AG10803 (cell line): ENCODE data around the gene PKIG.

ENCODE experiments used
- DNase-seq: peaks from one replicate; pipeline ENCODE4 v3.0.0; 2010; ENCODE audit warnings: low read depth
- H3K4me3 ChIP-seq: 2 replicates; pipeline ENCODE4 v1.5.1; 2011; ENCODE audit warnings: mild to moderate bottlenecking, low read length, control low read depth
- TF ChIP-seq, protein P1 (sequence below): conservative IDR thresholded peaks from 2 replicates; pipeline ENCODE4 v1.5.1; 2011; ENCODE audit warnings: mild to moderate bottlenecking, low read length, control low read depth, inconsistent platforms

PKIG gene

DNA sequence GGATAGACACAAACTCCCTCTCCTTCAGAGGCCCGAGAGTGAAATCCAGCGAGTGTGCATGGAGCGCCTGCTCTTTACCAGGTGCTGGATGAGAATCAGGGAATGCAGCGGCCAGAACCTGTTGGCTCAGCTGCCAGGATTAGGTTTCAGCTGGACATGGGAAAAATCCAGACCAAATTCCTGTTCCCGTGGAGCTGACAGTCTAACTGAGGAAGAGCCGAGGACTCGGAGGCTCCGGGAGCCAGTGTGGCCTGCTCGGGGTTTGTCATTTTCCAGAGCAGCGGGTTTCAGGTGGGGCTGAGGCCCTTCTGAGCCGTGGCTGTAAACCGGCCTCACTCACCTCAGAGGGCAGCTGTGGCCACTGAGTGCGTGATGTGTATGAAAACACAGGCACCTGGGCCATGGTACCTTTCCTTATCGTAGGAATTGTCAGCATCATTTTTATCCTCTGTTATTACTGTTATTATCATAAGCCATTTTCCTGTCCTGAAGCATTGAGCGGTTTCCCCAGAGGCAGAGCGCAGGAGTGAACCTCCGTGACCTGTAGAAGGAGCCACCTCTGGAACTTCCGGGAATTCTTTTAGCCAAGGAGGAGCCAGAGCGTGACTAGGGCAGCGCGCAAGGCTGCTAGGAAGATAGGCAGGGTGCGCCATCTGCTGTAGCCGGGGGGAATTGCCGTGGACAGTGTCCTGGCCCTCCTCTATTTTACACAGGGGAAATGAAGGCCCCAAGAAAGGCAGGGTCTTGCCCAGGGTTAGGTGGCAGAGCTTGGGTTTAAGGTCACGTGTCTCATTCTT lies 27.3 kb downstream of the PKIG start:
- TF ChIP-seq, protein P1, sequence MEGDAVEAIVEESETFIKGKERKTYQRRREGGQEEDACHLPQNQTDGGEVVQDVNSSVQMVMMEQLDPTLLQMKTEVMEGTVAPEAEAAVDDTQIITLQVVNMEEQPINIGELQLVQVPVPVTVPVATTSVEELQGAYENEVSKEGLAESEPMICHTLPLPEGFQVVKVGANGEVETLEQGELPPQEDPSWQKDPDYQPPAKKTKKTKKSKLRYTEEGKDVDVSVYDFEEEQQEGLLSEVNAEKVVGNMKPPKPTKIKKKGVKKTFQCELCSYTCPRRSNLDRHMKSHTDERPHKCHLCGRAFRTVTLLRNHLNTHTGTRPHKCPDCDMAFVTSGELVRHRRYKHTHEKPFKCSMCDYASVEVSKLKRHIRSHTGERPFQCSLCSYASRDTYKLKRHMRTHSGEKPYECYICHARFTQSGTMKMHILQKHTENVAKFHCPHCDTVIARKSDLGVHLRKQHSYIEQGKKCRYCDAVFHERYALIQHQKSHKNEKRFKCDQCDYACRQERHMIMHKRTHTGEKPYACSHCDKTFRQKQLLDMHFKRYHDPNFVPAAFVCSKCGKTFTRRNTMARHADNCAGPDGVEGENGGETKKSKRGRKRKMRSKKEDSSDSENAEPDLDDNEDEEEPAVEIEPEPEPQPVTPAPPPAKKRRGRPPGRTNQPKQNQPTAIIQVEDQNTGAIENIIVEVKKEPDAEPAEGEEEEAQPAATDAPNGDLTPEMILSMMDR = peak; percentile 98
- DNase-seq = peak; percentile 84
- no peak overlapping the region for H3K4me3 ChIP-seq

DNA sequence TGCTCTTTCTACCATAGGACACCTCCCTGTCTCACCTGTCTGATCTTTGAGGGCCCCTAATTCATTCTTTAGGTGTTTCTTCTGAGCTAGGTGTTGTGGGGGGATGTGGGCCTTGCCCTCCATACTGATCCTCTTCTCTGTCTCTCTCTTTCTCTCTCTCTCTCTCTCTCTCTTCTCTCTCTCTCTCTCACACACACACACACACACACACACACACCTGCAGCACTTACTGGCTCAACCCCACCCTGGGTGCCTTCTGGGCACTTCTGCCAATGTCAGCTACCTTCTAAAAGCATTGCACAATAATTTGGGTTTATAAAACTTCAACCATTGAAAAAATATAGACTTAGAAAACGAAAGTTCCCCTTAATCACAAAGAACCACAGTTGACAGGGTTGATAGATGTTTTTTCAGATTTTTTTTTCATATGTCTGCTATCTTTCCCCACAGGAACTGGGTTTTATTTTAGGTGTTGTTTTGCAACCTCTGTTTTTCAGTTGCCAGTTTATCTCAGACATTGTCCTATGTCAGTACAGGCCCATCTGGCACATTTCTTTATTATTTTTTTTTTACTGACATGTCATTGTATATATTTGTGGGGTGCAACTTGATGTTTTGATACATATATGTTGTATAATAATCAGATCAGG lies 28.1 kb downstream of the PKIG start:
- no peak for DNase-seq
- H3K4me3 ChIP-seq = no peak overlapping the region

DNA sequence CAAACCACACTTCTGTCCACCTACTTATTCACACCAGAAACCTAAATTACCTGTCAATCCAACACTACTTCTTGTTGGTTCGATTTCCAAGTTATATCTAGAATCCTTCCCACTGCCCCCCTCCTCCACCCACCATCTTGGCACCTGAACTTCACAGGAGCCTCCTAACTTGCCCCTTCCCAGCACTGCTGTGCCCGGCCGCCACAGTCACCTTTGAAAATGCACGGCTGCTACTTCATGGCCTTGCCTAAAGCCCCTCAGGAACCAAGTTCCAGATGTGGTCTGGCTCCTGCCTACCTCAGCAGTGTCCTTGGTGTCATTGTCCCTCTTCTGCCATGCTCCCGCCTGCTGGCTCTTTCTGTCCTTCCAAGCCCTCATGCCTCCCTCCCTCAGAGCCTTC lies 31.2 kb downstream of the PKIG start:
- TF ChIP-seq, protein P1 = no peak
- no peak for DNase-seq
- H3K4me3 ChIP-seq = no peak overlapping the region

More for the DNA sequence above, 28.1 kb downstream of the PKIG start:
- TF ChIP-seq, protein P1 = no peak

DNA sequence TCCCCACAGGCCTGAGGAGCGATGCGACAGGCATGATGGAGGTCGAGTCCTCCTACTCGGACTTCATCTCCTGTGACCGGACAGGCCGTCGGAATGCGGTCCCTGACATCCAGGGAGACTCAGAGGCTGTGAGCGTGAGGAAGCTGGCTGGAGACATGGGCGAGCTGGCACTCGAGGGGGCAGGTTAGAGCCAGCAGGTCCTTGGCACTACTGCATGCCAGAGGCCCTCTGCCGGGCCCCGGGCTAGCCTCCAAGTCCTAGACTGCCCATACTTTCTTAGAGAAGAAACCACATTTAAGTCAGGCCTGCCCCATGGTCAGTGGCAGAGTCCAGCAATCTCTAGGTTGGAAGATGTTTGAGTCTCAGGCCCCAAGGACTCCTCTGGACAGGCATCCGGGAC lies 32.1 kb downstream of the PKIG start:
- no peak for DNase-seq
- no peak overlapping the region for H3K4me3 ChIP-seq
- TF ChIP-seq, protein P1 = no peak

DNA sequence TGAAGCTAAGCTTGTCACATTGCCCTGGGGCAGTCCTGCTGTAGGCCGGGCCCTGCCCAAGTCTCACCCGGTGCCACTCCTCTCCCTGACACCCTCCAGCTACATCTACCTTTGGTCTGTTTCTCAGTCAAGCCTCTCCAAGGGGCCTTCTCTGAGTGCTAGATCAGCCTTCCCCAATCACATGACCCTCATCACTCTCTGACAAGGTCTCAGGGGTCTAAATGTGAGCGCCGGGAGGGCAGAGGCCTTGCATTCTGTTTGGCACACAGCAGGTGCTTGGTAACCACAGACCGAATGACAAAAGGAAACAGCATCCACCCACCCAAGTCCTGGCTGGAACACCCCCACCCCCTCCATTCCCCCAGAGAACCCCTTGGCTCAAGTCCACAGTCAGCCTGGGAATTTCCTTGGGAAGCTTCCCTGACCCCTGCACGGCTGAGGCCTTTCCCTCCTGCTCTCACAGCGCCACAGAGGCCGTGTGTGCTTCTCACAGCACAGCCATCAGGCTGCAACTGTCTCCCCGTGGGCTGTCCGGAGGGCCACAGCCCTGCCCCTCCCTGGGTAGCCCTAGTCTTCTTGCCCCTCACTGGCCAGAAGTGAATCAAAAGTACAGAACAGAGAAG lies 32.9 kb downstream of the PKIG start:
- no peak for DNase-seq
- TF ChIP-seq, protein P1 = no peak
- H3K4me3 ChIP-seq = no peak overlapping the region

DNA sequence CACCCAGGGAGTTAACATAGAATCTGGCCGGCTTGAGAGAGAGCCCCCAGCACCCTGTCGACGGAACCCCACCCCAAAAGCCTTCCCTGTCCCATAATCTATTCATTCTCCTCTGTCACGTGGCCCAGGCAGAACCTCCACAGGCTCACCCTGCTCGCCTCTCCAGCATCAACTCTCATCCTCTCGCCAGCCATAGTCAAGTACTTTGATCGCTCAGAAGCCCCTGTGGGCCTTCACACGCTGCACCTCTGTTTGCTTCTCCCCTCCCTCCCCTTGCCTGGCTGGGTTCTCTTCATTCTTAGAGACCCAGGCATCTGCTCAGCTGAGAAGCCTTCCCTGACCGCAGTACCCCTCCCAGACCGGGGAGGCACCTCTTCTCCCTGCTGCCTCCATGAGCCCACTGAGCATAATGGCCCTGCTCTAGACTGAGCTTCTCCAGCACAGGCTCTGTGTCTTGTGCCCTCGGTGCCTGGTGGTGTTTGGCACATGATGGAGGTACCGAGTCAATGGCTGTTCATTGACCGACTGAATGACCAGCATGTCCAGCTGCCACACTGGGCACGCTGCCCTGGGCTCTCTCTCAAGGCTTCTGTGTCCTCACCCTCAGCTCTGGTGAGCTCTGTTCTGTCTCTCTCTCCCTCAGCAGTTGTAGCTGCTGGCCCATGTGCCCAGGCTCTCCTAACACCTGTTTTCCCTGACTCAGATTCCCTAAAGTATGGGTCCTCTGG lies 33.7 kb downstream of the PKIG start:
- no peak overlapping the region for H3K4me3 ChIP-seq
- TF ChIP-seq, protein P1 = no peak
- DNase-seq = no peak
